Liver (tissue), 9 donors: ENCODE measurements around the gene BPI. TPM values are rescaled to one million over a fixed set of nuclear protein-coding genes. Genes with fewer than 3 reads are reported as not detected.

Source experiments
- DNase-seq: peaks from one replicate; pipeline ENCODE4 v3.0.0-alpha.2; 2017; ENCODE audit warnings: low spot score
- H3K27ac ChIP-seq, 2 donors: one replicate each; pipeline ENCODE4 v1.7.0; 2013; ENCODE audit warnings: inconsistent platforms in 2 of 2, low read length in 2 of 2, control low read depth in 1 of 2, low read depth in 1 of 2, mild to moderate bottlenecking in 1 of 2
- H3K27me3 ChIP-seq, 4 donors: one replicate each; pipeline versions ENCODE4 v1.6.1 to v1.7.0; 2013; ENCODE audit warnings: low read length in 3 of 4, inconsistent platforms in 1 of 4, mild to moderate bottlenecking in 1 of 4, moderate library complexity in 1 of 4; ENCODE audit not compliant: control insufficient read depth in 4 of 4, insufficient read depth in 4 of 4
- H3K36me3 ChIP-seq, 4 donors: one replicate each; pipeline versions ENCODE4 v1.6.1 to v1.7.0; 2013; ENCODE audit warnings: low read length in 3 of 4, mild to moderate bottlenecking in 3 of 4, low read depth in 1 of 4, moderate library complexity in 1 of 4; ENCODE audit not compliant: control insufficient read depth in 4 of 4, insufficient read depth in 3 of 4
- H3K4me1 ChIP-seq, 4 donors: one replicate each; pipeline versions ENCODE4 v1.6.1 to v1.7.0; 2013; ENCODE audit warnings: low read length in 3 of 4, mild to moderate bottlenecking in 3 of 4, moderate library complexity in 1 of 4; ENCODE audit not compliant: control insufficient read depth in 4 of 4, insufficient read depth in 4 of 4
- H3K4me3 ChIP-seq, 3 donors: one replicate each; pipeline versions ENCODE4 v1.6.1 to v1.7.0; 2013; ENCODE audit warnings: low read length in 3 of 3, control low read depth in 1 of 3, low read depth in 1 of 3, mild to moderate bottlenecking in 1 of 3
- H3K9ac ChIP-seq, 2 donors: one replicate each; pipeline ENCODE4 v1.7.0; 2013; ENCODE audit warnings: low read length in 2 of 2, mild to moderate bottlenecking in 2 of 2, moderate library complexity in 2 of 2, control low read depth in 1 of 2, low read depth in 1 of 2
- H3K9me3 ChIP-seq, 4 donors: one replicate each; pipeline versions ENCODE4 v1.6.1 to v1.7.0; 2013; ENCODE audit warnings: low read length in 3 of 4; ENCODE audit not compliant: control insufficient read depth in 4 of 4
- ATF3 ChIP-seq: IDR thresholded peaks from 2 replicates; pipeline ENCODE4 v1.6.1; 2016; ENCODE audit warnings: antibody characterized with exemption
- CTCF ChIP-seq: fragments of 150-350 bp; IDR thresholded peaks from 2 replicates; pipeline ENCODE4 v1.5.1; 2017; ENCODE audit warnings: improper control_type of control experiment, low read depth, low read length; ENCODE audit not compliant: missing input control
- EGR1 ChIP-seq, 2 donors: IDR thresholded peaks; 2 replicates each; pipeline ENCODE4 v1.6.1; 2016 to 2018; ENCODE audit warnings: antibody characterized with exemption in 2 of 2, low read depth in 2 of 2
- FOXA1 ChIP-seq: IDR thresholded peaks from 2 replicates; pipeline ENCODE4 v1.6.1; 2016; ENCODE audit warnings: antibody characterized with exemption
- FOXA2 ChIP-seq: IDR thresholded peaks from 2 replicates; pipeline ENCODE4 v1.6.1; 2016; ENCODE audit warnings: antibody characterized with exemption
- GABPA ChIP-seq, 2 donors: IDR thresholded peaks in 1 of 2; conservative IDR thresholded peaks in 1 of 2; 2 replicates each; pipeline ENCODE4 v1.6.1; 2016; ENCODE audit warnings: antibody characterized with exemption in 2 of 2, mild to moderate bottlenecking in 1 of 2, moderate library complexity in 1 of 2
- HNF4A ChIP-seq, 2 donors: conservative IDR thresholded peaks; 2 replicates each; pipeline ENCODE4 v1.6.1; 2016; ENCODE audit warnings: antibody characterized with exemption in 2 of 2, mild to moderate bottlenecking in 2 of 2
- HNF4G ChIP-seq: IDR thresholded peaks from 2 replicates; pipeline ENCODE4 v1.6.1; 2016; ENCODE audit warnings: antibody characterized with exemption
- JUND ChIP-seq, 2 donors: IDR thresholded peaks; 2 replicates each; pipeline ENCODE4 v1.6.1; 2016; ENCODE audit warnings: antibody characterized with exemption in 2 of 2
- MAX ChIP-seq: IDR thresholded peaks from 2 replicates; pipeline ENCODE4 v1.6.1; 2016; ENCODE audit warnings: antibody characterized with exemption
- NR2F2 ChIP-seq: IDR thresholded peaks from 2 replicates; pipeline ENCODE4 v1.6.1; 2016; ENCODE audit warnings: antibody characterized with exemption
- RAD21 ChIP-seq, 2 donors: IDR thresholded peaks; 2 replicates each; pipeline ENCODE4 v1.6.1; 2016; ENCODE audit warnings: antibody characterized with exemption in 2 of 2, mild to moderate bottlenecking in 2 of 2
- REST ChIP-seq: IDR thresholded peaks from 2 replicates; pipeline ENCODE4 v1.6.1; 2016; ENCODE audit warnings: antibody characterized with exemption, mild to moderate bottlenecking
- RXRA ChIP-seq, 2 donors: IDR thresholded peaks; 2 replicates each; pipeline ENCODE4 v1.6.1; 2017 to 2018; ENCODE audit warnings: antibody characterized with exemption in 2 of 2, mild to moderate bottlenecking in 1 of 2
- SP1 ChIP-seq: IDR thresholded peaks from 2 replicates; pipeline ENCODE4 v1.6.1; 2018; ENCODE audit warnings: antibody characterized with exemption, mild to moderate bottlenecking
- TAF1 ChIP-seq: conservative IDR thresholded peaks from 2 replicates; pipeline ENCODE4 v1.6.1; 2016; ENCODE audit warnings: antibody characterized with exemption, mild to moderate bottlenecking
- YY1 ChIP-seq: IDR thresholded peaks from 2 replicates; pipeline ENCODE4 v1.6.1; 2016; ENCODE audit warnings: antibody characterized with exemption, mild to moderate bottlenecking
- ZBTB33 ChIP-seq: IDR thresholded peaks from 2 replicates; pipeline ENCODE4 v1.6.1; 2016; ENCODE audit warnings: antibody characterized with exemption
- WGBS: extraction: QIAGEN DNeasy Blood & Tissue Kit; methylation state at CpG from one replicate; pipeline ENCODE4 v1.1.7; 2013; 5-methylcytosine and 5-hydroxymethylcytosine counted together
- polyA plus RNA-seq, 2 donors: library from polyadenylated mRNA; stranded (reverse) in 1 of 2; unstranded in 1 of 2; fragments of 200-250 nt in 1 of 2; fragments of >200 nt in 1 of 2; fragmentation: Nextera tagmentation in 1 of 2; extraction: Ambion mirVana in 1 of 2; gene quantifications; one replicate each; pipeline versions ENCODE4 v1.2.1 to v1.2.3, GENCODE V29; 2013 to 2015
- total RNA-seq, 2 donors: library from RNA; depleted of rRNA; stranded (reverse); fragments of >200 nt; gene quantifications; one replicate each; pipeline ENCODE4 v1.2.3, GENCODE V29; 2014
- donor health status: healthy.
- donor health status: healthy.
- donor health status: healthy.
- donor health status: healthy.
- donor health status: healthy.

The BPI gene
- total and polyA plus RNA-seq, 4 donors: 0.08 to 10.3 (median 0.37) TPM; not detected in 1

- no peaks in the 10 kb centered on the region for H3K27me3 ChIP-seq
- DNase-seq: no peak
These were observed 27.3 kb downstream of the BPI start for GRCh38 chr20:38331245-38331644.

GRCh38 chr20:38331814-38332213 lies 27.9 kb downstream of the BPI start:
- TF ChIP-seq CTCF: no peak
- TF ChIP-seq RXRA (IDR thresholded peaks at IDR 0.05): no peak
- no peak for TF ChIP-seq JUND (IDR thresholded peaks at IDR 0.05)
- TF ChIP-seq MAX: no peak
- TF ChIP-seq REST: no peak
- H3K36me3 ChIP-seq: no peaks in the 10 kb centered on the region
- DNase-seq: no peak
- WGBS: 82% methylated on average over 8 of the region's 8 CpGs
- no peak overlapping the region for H3K4me3 ChIP-seq
- no peaks in the 10 kb centered on the region for H3K27me3 ChIP-seq
- H3K4me1 ChIP-seq: peaks cover 3 to 13% (median 11%) of the 10 kb centered on the region in 4 donors
- no peak overlapping the region for H3K9ac ChIP-seq
- no peaks in the 10 kb centered on the region for H3K9me3 ChIP-seq
- H3K27ac ChIP-seq: no peak overlapping the region

More at GRCh38 chr20:38331245-38331644, 27.3 kb downstream of the BPI start:
- Histone ChIP-seq H3K4me3 (no peak overlapping the region), H3K9me3 (no peaks in the 10 kb centered on the region), H3K27ac (no peak overlapping the region), H3K9ac (no peak overlapping the region), H3K36me3 (no peaks in the 10 kb centered on the region), H3K4me1 (peaks cover 3 to 13% (median 11%) of the 10 kb centered on the region in 4 donors)
- TF ChIP-seq HNF4A (conservative IDR thresholded peaks at IDR 0.05): no peak
- TF ChIP-seq EGR1 (IDR thresholded peaks at IDR 0.05; ENCODE audit: low read depth in 2 of 2): no peak
- TF ChIP-seq GABPA (IDR thresholded peaks at IDR 0.05 in 1 of 2, conservative IDR thresholded peaks at IDR 0.05 in 1 of 2): no peak
- TF ChIP-seq HNF4G: no peak
- TF ChIP-seq FOXA1: no peak
- no peak for TF ChIP-seq ATF3
- TF ChIP-seq REST: no peak
- TF ChIP-seq ZBTB33: no peak
- no peak for TF ChIP-seq RAD21 (IDR thresholded peaks at IDR 0.05)
- TF ChIP-seq NR2F2: no peak
- no peak for TF ChIP-seq TAF1
- no peak for TF ChIP-seq RXRA (IDR thresholded peaks at IDR 0.05)
- TF ChIP-seq YY1: no peak
- TF ChIP-seq SP1: no peak
- no peak for TF ChIP-seq JUND (IDR thresholded peaks at IDR 0.05)
- TF ChIP-seq FOXA2: no peak
